ENCODE measurements around the gene THEM4. TPM values are rescaled to one million over a fixed set of nuclear protein-coding genes. Genes with fewer than 3 reads are reported as not detected.

The THEM4 gene
- total RNA-seq, 4 donors from 2014 or later = 9.1 to 45.2 (median 14.6) TPM

- H3K27me3 ChIP-seq = no peaks in the 10 kb centered on the region
- H3K27ac ChIP-seq = no peak overlapping the region
- H3K4me1 ChIP-seq = peaks cover 0 to 36% (median 0%) of the 10 kb centered on the region in 4 donors
- no peaks in the 10 kb centered on the region for H3K9me3 ChIP-seq
- DNase-seq = no peak
- H3K4me3 ChIP-seq = no peak overlapping the region
- H3K36me3 ChIP-seq = no peaks in the 10 kb centered on the region
- TF ChIP-seq CTCF (IDR thresholded peaks at IDR 0.05) = no peak
- no peak for TF ChIP-seq POLR2A (IDR thresholded peaks at IDR 0.05)
These were observed 29.8 kb upstream of the THEM4 start for GRCh38 chr1:151939141-151939540.

- Histone ChIP-seq H3K36me3 (no peaks in the 10 kb centered on the region), H3K9me3 (no peaks in the 10 kb centered on the region), H3K4me1 (peaks cover 0 to 28% (median 0%) of the 10 kb centered on the region in 4 donors), H3K4me3 (no peak overlapping the region), H3K27ac (no peak overlapping the region), H3K27me3 (no peaks in the 10 kb centered on the region)
- TF ChIP-seq POLR2A (IDR thresholded peaks at IDR 0.05) (no peak), CTCF (IDR thresholded peaks at IDR 0.05) (no peak)
- no peak for DNase-seq
These were observed 27.3 kb upstream of the THEM4 start for GRCh38 chr1:151936653-151937052.

- no peaks in the 10 kb centered on the region for H3K9me3 ChIP-seq
- DNase-seq = no peak
- no peaks in the 10 kb centered on the region for H3K27me3 ChIP-seq
- no peak overlapping the region for H3K4me3 ChIP-seq
- no peaks in the 10 kb centered on the region for H3K36me3 ChIP-seq
- peak overlapping the region in 1 of 4 donors; percentile 28 for H3K27ac ChIP-seq
- H3K4me1 ChIP-seq = peaks cover 0 to 24% (median 0%) of the 10 kb centered on the region in 4 donors
- TF ChIP-seq CTCF (IDR thresholded peaks at IDR 0.05) (no peak), POLR2A (IDR thresholded peaks at IDR 0.05) (no peak)
These were observed 26.7 kb upstream of the THEM4 start for GRCh38 chr1:151935894-151936602.

- TF ChIP-seq CTCF (IDR thresholded peaks at IDR 0.05) (no peak), POLR2A (IDR thresholded peaks at IDR 0.05) (no peak)
- H3K4me1 ChIP-seq = peaks cover 0 to 15% (median 0%) of the 10 kb centered on the region in 4 donors
- H3K9me3 ChIP-seq = no peaks in the 10 kb centered on the region
- H3K27me3 ChIP-seq = no peaks in the 10 kb centered on the region
- H3K4me3 ChIP-seq = no peak overlapping the region
- peak overlapping the region in 1 of 4 donors; percentile 28 for H3K27ac ChIP-seq
- H3K36me3 ChIP-seq = no peaks in the 10 kb centered on the region
- DNase-seq = no peak
These were observed 25.8 kb upstream of the THEM4 start for GRCh38 chr1:151935154-151935553.

GRCh38 chr1:151934048-151934493 lies 24.8 kb upstream of the THEM4 start:
- Histone ChIP-seq H3K4me1 (peaks cover 0 to 14% (median 0%) of the 10 kb centered on the region in 4 donors), H3K27ac (no peak overlapping the region), H3K36me3 (no peaks in the 10 kb centered on the region), H3K9me3 (no peaks in the 10 kb centered on the region), H3K4me3 (no peak overlapping the region), H3K27me3 (no peaks in the 10 kb centered on the region)
- DNase-seq = peak in 1 of 3 donors; percentile 71
- peak; percentile 35 to 92 (median 84) for TF ChIP-seq CTCF (IDR thresholded peaks at IDR 0.05)
- no peak for TF ChIP-seq POLR2A (IDR thresholded peaks at IDR 0.05)

All from Peyer's patch (tissue), 4 donors.